Astrocyte (in vitro differentiated cells and primary cell): Measurements from ENCODE around the gene MBD5. TPM values are rescaled to one million over a fixed set of nuclear protein-coding genes. Genes with fewer than 3 reads are reported as not detected.
"Not testable (repeated sequence)": the region's sequence is repeated elsewhere in the genome, so short reads cannot be mapped to it uniquely, and the experiment has no call there.

Experiments
- DNase-seq: peaks from one replicate; pipeline ENCODE4 v3.0.0-alpha.2; 2010; ENCODE audit warnings: low read depth
- FAIRE-seq: peaks from 2 replicates; lab custom pipeline; 2011; peaks lifted over from hg19 to GRCh38; lab: Jason Lieb, UNC
- H2AFZ ChIP-seq: 2 replicates; pipeline ENCODE4 v1.6.0; 2012; ENCODE audit warnings: low read depth, low read length, inconsistent platforms
- H3K27ac ChIP-seq: 2 replicates; pipeline ENCODE4 v1.5.1; 2011; ENCODE audit warnings: low read depth, low read length, inconsistent platforms
- H3K27me3 ChIP-seq: 2 replicates; pipeline ENCODE4 v1.6.0; 2011; ENCODE audit warnings: low read length, inconsistent platforms; ENCODE audit not compliant: insufficient read depth
- H3K36me3 ChIP-seq: 2 replicates; pipeline ENCODE4 v1.5.1; 2011; ENCODE audit warnings: low read length, inconsistent platforms; ENCODE audit not compliant: insufficient read depth
- H3K4me1 ChIP-seq: 2 replicates; pipeline ENCODE4 v1.5.1; 2011; ENCODE audit warnings: low read length, inconsistent platforms; ENCODE audit not compliant: insufficient read depth
- H3K4me2 ChIP-seq: 2 replicates; pipeline ENCODE4 v1.6.0; 2012; ENCODE audit warnings: low read length, inconsistent platforms
- H3K4me3 ChIP-seq: 2 replicates; pipeline ENCODE4 v1.5.1; 2011; ENCODE audit warnings: low read depth, mild to moderate bottlenecking, low read length, inconsistent platforms; ENCODE audit not compliant: insufficient read depth
- H3K79me2 ChIP-seq: 2 replicates; pipeline ENCODE4 v1.6.0; 2012; ENCODE audit warnings: mild to moderate bottlenecking, low read length, inconsistent platforms; ENCODE audit not compliant: insufficient read depth
- H3K9ac ChIP-seq: 2 replicates; pipeline ENCODE4 v1.6.0; 2012; ENCODE audit warnings: mild to moderate bottlenecking, low read length, inconsistent platforms
- H3K9me3 ChIP-seq: 2 replicates; pipeline ENCODE4 v1.5.1; 2012; ENCODE audit warnings: low read depth, mild to moderate bottlenecking, low read length, inconsistent platforms; ENCODE audit not compliant: insufficient read depth
- H4K20me1 ChIP-seq: 2 replicates; pipeline ENCODE4 v1.6.0; 2012; ENCODE audit warnings: low read length, inconsistent platforms; ENCODE audit not compliant: insufficient read depth
- H3K27ac Mint-ChIP-seq: one replicate; pipeline ENCODE4 v1.8.0; 2021; ENCODE audit warnings: mild to moderate bottlenecking, mixed read lengths; ENCODE audit not compliant: unreplicated experiment
- H3K27me3 Mint-ChIP-seq: one replicate; pipeline ENCODE4 v1.8.0; 2021; ENCODE audit warnings: low read depth, mixed read lengths; ENCODE audit not compliant: unreplicated experiment
- H3K36me3 Mint-ChIP-seq: one replicate; pipeline ENCODE4 v1.8.0; 2021; ENCODE audit warnings: low read depth, mixed read lengths; ENCODE audit not compliant: unreplicated experiment
- H3K4me1 Mint-ChIP-seq: one replicate; pipeline ENCODE4 v1.8.0; 2021; ENCODE audit warnings: low read depth, mixed read lengths; ENCODE audit not compliant: unreplicated experiment
- H3K4me3 Mint-ChIP-seq: one replicate; pipeline ENCODE4 v1.8.0; 2021; ENCODE audit warnings: mild to moderate bottlenecking, moderate library complexity, mixed read lengths; ENCODE audit not compliant: unreplicated experiment
- H3K9me3 Mint-ChIP-seq: one replicate; pipeline ENCODE4 v1.8.0; 2021; ENCODE audit warnings: mild to moderate bottlenecking, mixed read lengths; ENCODE audit not compliant: unreplicated experiment
- CTCF ChIP-seq: IDR thresholded peaks from 2 replicates; pipeline ENCODE4 v1.5.1; 2011; ENCODE audit warnings: low read depth, mild to moderate bottlenecking, inconsistent platforms, low read length, moderate library complexity; ENCODE audit not compliant: insufficient read depth
- EZH2 ChIP-seq: IDR thresholded peaks from 2 replicates; pipeline ENCODE4 v1.6.1; 2012; ENCODE audit warnings: mild to moderate bottlenecking, low read length, inconsistent platforms; ENCODE audit not compliant: insufficient read depth
- total RNA-seq: library from RNA; stranded (reverse); gene quantifications from 2 replicates; pipeline ENCODE4 v1.2.1, GENCODE V29; 2021

Gene MBD5
- total RNA-seq, 1 donor from 2014 or later: 53.6 TPM

DNA sequence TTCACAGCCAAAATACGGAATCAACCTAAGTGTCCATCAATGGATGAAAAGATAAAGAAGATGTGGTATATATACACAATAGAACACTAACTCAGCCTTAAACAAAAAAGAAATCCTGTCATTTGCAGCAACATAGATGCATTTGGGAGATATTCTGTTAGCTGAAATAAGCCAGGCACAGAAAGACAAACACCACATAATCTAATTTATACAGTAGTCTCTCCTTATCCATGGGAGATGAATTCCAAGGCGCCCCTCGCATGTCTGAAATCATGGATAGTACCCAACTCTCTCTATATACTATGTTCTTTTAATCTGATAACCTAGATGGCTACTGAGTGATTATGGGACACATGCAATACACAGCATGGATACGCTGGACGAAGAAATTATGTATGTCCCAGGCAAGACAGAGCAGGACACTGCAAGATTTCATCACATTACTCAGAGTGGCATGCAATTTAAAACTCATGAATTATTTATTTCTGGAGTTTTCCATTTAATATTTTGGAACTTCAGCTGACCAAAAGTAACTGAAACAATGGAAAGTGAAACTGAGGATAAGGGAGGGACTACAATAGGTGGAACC lies 39.9 kb upstream of the MBD5 start:
- Mint-ChIP-seq H3K36me3 (peaks cover 5% of the 10 kb centered on the region), H3K4me3 (no peak overlapping the region)

DNA sequence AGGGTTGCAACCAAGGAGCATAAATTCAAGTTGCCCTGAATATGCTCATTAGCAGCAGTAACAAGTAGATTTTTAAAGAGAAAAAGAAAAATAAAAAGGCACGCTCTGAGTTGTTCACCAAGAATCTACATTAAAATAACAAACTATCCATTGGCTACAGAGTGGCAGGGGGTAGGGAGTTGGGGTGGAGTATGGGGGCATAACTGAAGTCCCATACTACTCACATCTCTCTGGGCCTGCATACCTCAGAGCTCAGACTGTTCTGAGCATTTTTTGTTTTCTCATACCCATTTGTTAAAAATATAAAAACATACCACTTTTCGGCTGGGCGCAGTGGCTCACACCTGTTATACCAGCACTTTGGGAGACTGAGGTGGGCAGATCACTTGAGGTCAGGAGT lies 31.8 kb upstream of the MBD5 start:
- TF ChIP-seq CTCF (no peak), EZH2 (no peak)
- H3K36me3 ChIP-seq: no peaks in the 10 kb centered on the region
- H4K20me1 ChIP-seq: peaks cover 39% of the 10 kb centered on the region
- no peak overlapping the region for H3K9ac ChIP-seq
- H3K4me2 ChIP-seq: no peak overlapping the region
- Mint-ChIP-seq H3K4me3 (no peak overlapping the region), H3K4me1 (no peaks in the 10 kb centered on the region), H3K9me3 (no peaks in the 10 kb centered on the region), H3K27me3 (no peaks in the 10 kb centered on the region), H3K36me3 (peaks cover 2% of the 10 kb centered on the region), H3K27ac (no peak overlapping the region)
- no peak for FAIRE-seq
- no peaks in the 10 kb centered on the region for H3K27me3 ChIP-seq
- H3K4me1 ChIP-seq: no peaks in the 10 kb centered on the region
- H3K4me3 ChIP-seq: no peak overlapping the region
- H2AFZ ChIP-seq: no peak overlapping the region
- peaks cover 29% of the 10 kb centered on the region for H3K79me2 ChIP-seq
- no peak for DNase-seq
- H3K27ac ChIP-seq: no peak overlapping the region
- H3K9me3 ChIP-seq: no peaks in the 10 kb centered on the region

More for the DNA sequence above, 39.9 kb upstream of the MBD5 start:
- Histone ChIP-seq H3K4me3 (no peak overlapping the region), H3K36me3 (no peaks in the 10 kb centered on the region), H3K27ac (no peak overlapping the region), H3K9ac (no peak overlapping the region), H4K20me1 (peaks cover 45% of the 10 kb centered on the region), H3K27me3 (no peaks in the 10 kb centered on the region), H3K4me2 (no peak overlapping the region), H3K4me1 (no peaks in the 10 kb centered on the region), H3K79me2 (peaks cover 45% of the 10 kb centered on the region), H2AFZ (no peak overlapping the region), H3K9me3 (no peaks in the 10 kb centered on the region)
- no peak for TF ChIP-seq EZH2
- TF ChIP-seq CTCF: no peak
- H3K9me3 Mint-ChIP-seq: peaks cover 7% of the 10 kb centered on the region
- DNase-seq (no peak), FAIRE-seq (no peak)
- H3K27ac Mint-ChIP-seq: no peak overlapping the region
- no peaks in the 10 kb centered on the region for H3K27me3 Mint-ChIP-seq
- peaks cover 2% of the 10 kb centered on the region for H3K4me1 Mint-ChIP-seq

DNA sequence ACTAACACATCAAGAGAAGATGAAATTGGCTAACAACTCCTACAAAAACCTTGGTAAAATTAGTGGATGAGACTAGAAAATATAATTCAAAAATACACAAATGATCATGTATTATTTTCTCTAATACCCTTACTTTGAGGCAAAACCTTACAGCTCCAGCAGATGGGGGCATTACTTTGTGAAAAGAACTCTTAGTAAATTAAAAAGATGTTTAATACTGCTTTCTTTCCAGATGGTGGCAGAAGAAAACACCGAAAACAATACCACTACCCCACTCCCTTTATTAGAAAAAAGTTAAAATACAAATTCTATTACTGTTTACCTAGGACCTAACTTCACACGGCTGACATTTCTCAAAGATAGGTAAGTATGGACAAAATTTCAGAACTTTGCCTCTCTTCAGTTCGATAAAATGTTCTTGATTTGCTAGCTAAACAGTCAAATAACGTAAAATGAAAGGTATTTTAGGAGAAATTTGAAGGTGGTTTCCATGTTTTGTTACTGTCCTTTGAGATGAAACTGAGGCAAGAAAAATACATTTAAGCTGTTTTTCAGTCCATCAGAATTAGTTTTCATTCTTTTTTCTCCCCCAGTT lies 31.0 kb upstream of the MBD5 start:
- Histone ChIP-seq H3K9ac (no peak overlapping the region), H3K4me1 (no peaks in the 10 kb centered on the region), H3K36me3 (no peaks in the 10 kb centered on the region), H3K4me2 (no peak overlapping the region), H3K27me3 (no peaks in the 10 kb centered on the region), H2AFZ (no peak overlapping the region), H3K4me3 (no peak overlapping the region), H3K79me2 (peaks cover 30% of the 10 kb centered on the region), H3K9me3 (no peaks in the 10 kb centered on the region), H4K20me1 (peaks cover 39% of the 10 kb centered on the region), H3K27ac (no peak overlapping the region)
- no peaks in the 10 kb centered on the region for H3K9me3 Mint-ChIP-seq
- FAIRE-seq: no peak
- no peaks in the 10 kb centered on the region for H3K27me3 Mint-ChIP-seq
- peak; percentile 33 for DNase-seq
- no peak overlapping the region for H3K4me3 Mint-ChIP-seq
- H3K27ac Mint-ChIP-seq: no peak overlapping the region
- no peaks in the 10 kb centered on the region for H3K4me1 Mint-ChIP-seq
- H3K36me3 Mint-ChIP-seq: peaks cover 6% of the 10 kb centered on the region
- TF ChIP-seq EZH2: no peak
- TF ChIP-seq CTCF: peak; percentile 78

DNA sequence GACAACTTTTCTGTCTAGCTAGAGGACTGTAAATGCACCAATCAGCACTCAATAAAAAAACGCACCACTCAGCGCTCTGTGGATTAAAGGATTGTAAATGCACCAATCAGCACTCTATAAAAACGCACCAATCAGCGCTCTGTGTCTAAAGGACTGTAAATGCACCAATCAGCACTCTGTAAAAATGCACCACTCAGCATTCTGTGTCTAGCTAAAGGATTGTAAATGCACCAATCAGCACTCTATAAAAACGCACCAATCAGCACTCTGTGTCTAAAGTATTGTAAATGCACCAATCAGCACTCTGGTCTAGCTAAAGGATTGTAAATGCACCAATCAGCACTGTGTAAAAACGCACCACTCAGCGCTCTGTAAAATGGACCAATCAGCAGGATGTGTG lies 25.9 kb upstream of the MBD5 start:
- H3K4me3 Mint-ChIP-seq, DNase-seq, H3K4me3 ChIP-seq, H3K4me2 ChIP-seq, H3K27me3 Mint-ChIP-seq, H3K9me3 Mint-ChIP-seq, H2AFZ ChIP-seq, H3K4me1 Mint-ChIP-seq, H3K36me3 ChIP-seq, FAIRE-seq, H3K27me3 ChIP-seq, H3K27ac Mint-ChIP-seq, H3K4me1 ChIP-seq, H3K27ac ChIP-seq, H3K9me3 ChIP-seq, H3K9ac ChIP-seq: not testable (repeated sequence)
- Histone ChIP-seq H4K20me1 (peaks cover 38% of the 10 kb centered on the region), H3K79me2 (peaks cover 53% of the 10 kb centered on the region)
- peaks cover 18% of the 10 kb centered on the region for H3K36me3 Mint-ChIP-seq
